K562 (cell line): ENCODE data around the gene OR2V2. TPM values are rescaled to one million over a fixed set of nuclear protein-coding genes. Genes with fewer than 3 reads are reported as not detected.
A peak's percentile ranks its signal among the peaks of the same experiment; 100 is the strongest.

Experiments used
- CTCF ChIP-seq, 3 experiments: IDR thresholded peaks in 2 of 3; conservative IDR thresholded peaks in 1 of 3; 2 replicates each; pipeline ENCODE4 v1.5.1; 2011 to 2012; ENCODE audit warnings: low read length in 3 of 3, mild to moderate bottlenecking in 3 of 3, control low read depth in 2 of 3, improper control_type of control experiment in 1 of 3, inconsistent platforms in 1 of 3, low read depth in 1 of 3, mixed read lengths in 1 of 3, moderate library complexity in 1 of 3; ENCODE audit not compliant: insufficient read depth in 2 of 3
- GABPA ChIP-seq: fragments of 200-800 bp; sonication (Bioruptor generic); conservative IDR thresholded peaks from 2 replicates; pipeline ENCODE4 v1.6.1; 2016; ENCODE audit warnings: low read depth, missing genetic modification characterization, missing compliant biosample characterization
- HCFC1 ChIP-seq: IDR thresholded peaks from 2 replicates; pipeline ENCODE4 v1.6.1; 2012; ENCODE audit warnings: low read depth, low read length, improper control_type of control experiment
- HNRNPLL ChIP-seq: fragments of 200-400 bp; formaldehyde crosslinking; IDR thresholded peaks from 2 replicates; pipeline ENCODE4 v1.6.1; 2017; ENCODE audit warnings: low read length, low read depth, mild to moderate bottlenecking; ENCODE audit not compliant: poor library complexity, severe bottlenecking
- IFI16 ChIP-seq: fragments of 250-450 bp; sonication (Bioruptor Pico); IDR thresholded peaks from 2 replicates; pipeline ENCODE4 v2.1.2; 2022; ENCODE audit warnings: mild to moderate bottlenecking, inconsistent platforms
- IRF1 ChIP-seq: sonication (generic); formaldehyde crosslinking; IDR thresholded peaks from 2 replicates; pipeline ENCODE4 v1.8.0; 2022; ENCODE audit warnings: missing genetic modification reagents, mild to moderate bottlenecking, borderline replicate concordance
- KAT7 ChIP-seq: sonication (generic); formaldehyde crosslinking; IDR thresholded peaks from 2 replicates; pipeline ENCODE4 v1.8.0; 2022; ENCODE audit warnings: missing genetic modification reagents, mild to moderate bottlenecking, borderline replicate concordance
- MEIS2 ChIP-seq: fragments of 450-650 bp; IDR thresholded peaks from 2 replicates; pipeline ENCODE4 v1.6.1; 2014; ENCODE audit warnings: mild to moderate bottlenecking; ENCODE audit not compliant: partially characterized antibody
- NFE2 ChIP-seq: IDR thresholded peaks from 2 replicates; pipeline ENCODE4 v1.6.1; 2014; ENCODE audit warnings: antibody characterized with exemption, low read depth
- PRMT5 ChIP-seq: sonication (generic); formaldehyde crosslinking; IDR thresholded peaks from 2 replicates; pipeline ENCODE4 v1.5.0; 2020; ENCODE audit warnings: missing genetic modification reagents
- RCOR1 ChIP-seq, 2 experiments: IDR thresholded peaks; 2 replicates each; pipeline ENCODE4 v1.6.1; 2012; ENCODE audit warnings: low read depth in 2 of 2, low read length in 2 of 2, borderline replicate concordance in 1 of 2, improper control_type of control experiment in 1 of 2
- RUNX1 ChIP-seq: sonication (generic); IDR thresholded peaks from 2 replicates; pipeline ENCODE4 v1.6.1; 2016; ENCODE audit warnings: antibody characterized with exemption, low read depth
- SIX5 ChIP-seq, 2 experiments: IDR thresholded peaks; 2 replicates each; pipeline ENCODE4 v1.6.1; 2011; ENCODE audit warnings: low read length in 2 of 2, borderline replicate concordance in 1 of 2, low read depth in 1 of 2, mild to moderate bottlenecking in 1 of 2, moderate library complexity in 1 of 2; ENCODE audit not compliant: insufficient read depth in 1 of 2
- XRCC5 ChIP-seq: fragments of 200-400 bp; formaldehyde crosslinking; IDR thresholded peaks from 2 replicates; pipeline ENCODE4 v1.6.1; 2017; ENCODE audit warnings: low read depth, mild to moderate bottlenecking, low read length
- ZNF318 ChIP-seq, 2 experiments: fragments of 450-650 bp; IDR thresholded peaks; 2 replicates each; pipeline ENCODE4 v1.6.1; 2016; ENCODE audit warnings: mild to moderate bottlenecking in 2 of 2, borderline replicate concordance in 1 of 2, low read depth in 1 of 2, moderate library complexity in 1 of 2
- polyA plus RNA-seq, 8 experiments: library from polyadenylated mRNA; depleted of rRNA in 4 of 8; stranded (reverse) in 5 of 8; unstranded in 3 of 8; fragments of >200 nt; fragmentation: Nextera tagmentation in 2 of 8; fragmentation: Illumina TruSeq in 1 of 8; extraction: Ambion mirVana in 2 of 8; extraction: Trizol in 1 of 8; gene quantifications; 2 replicates each; pipeline versions ENCODE4 v1.2.1 to v1.2.3, GENCODE V29; 2011 to 2014; ENCODE audit warnings: inconsistent platforms in 1 of 8, missing spikeins in 1 of 8
- total RNA-seq, 7 experiments: library from RNA; depleted of rRNA in 6 of 7; stranded (reverse); fragments of >200 nt in 6 of 7; fragmentation: Illumina TruSeq in 2 of 7; extraction: Trizol in 2 of 7; gene quantifications; 2 replicates each; pipeline versions ENCODE4 v1.2.1 to v1.2.3, GENCODE V29; 2011 to 2021; ENCODE audit warnings: low replicate concordance in 1 of 7

Gene OR2V2
- total and polyA plus RNA-seq, 9 of the 15 experiments (the other 6 are each of a cell fraction or from before 2014, with no cell fraction given) = 0.01 TPM; not detected in 8

- TF ChIP-seq ZNF318 (IDR thresholded peaks at IDR 0.05; ENCODE audit: borderline replicate concordance in 1 of 2, low read depth in 1 of 2) (no peak), SIX5 (IDR thresholded peaks at IDR 0.05; ENCODE audit: borderline replicate concordance in 1 of 2, insufficient read depth in 1 of 2, low read depth in 1 of 2, low read length in 2 of 2) (no peak), PRMT5 (CRISPR knock-in tag) (no peak), HNRNPLL (no peak), RUNX1 (no peak), RCOR1 (IDR thresholded peaks at IDR 0.05; ENCODE audit: borderline replicate concordance in 1 of 2, low read depth in 2 of 2, low read length in 2 of 2) (no peak), KAT7 (no peak), NFE2 (no peak), XRCC5 (no peak), MEIS2 (no peak), GABPA (tag) (no peak; the same call in 1 of the 2 replicates), HCFC1 (no peak), CTCF (IDR thresholded peaks at IDR 0.05 in 2 of 3, conservative IDR thresholded peaks at IDR 0.05 in 1 of 3; ENCODE audit: insufficient read depth in 2 of 3, low read depth in 1 of 3, low read length in 3 of 3) (peak; percentile 38 to 54 (median 42); a peak in 5 of 6 replicates), IFI16 (no peak), IRF1 (CRISPR knock-in tag) (no peak)
Observed at GRCh38 chr5:181163487-181164075, 16.2 kb downstream of the OR2V2 start (continued).
